NCI-H1417 (cell line): ENCODE measurements around the gene CDYL.

Experiments
- DNase-seq, 3 experiments: peaks; one replicate each; lab custom pipeline; 2025; lab: John Stamatoyannopoulos, UW

CDYL gene

DNA sequence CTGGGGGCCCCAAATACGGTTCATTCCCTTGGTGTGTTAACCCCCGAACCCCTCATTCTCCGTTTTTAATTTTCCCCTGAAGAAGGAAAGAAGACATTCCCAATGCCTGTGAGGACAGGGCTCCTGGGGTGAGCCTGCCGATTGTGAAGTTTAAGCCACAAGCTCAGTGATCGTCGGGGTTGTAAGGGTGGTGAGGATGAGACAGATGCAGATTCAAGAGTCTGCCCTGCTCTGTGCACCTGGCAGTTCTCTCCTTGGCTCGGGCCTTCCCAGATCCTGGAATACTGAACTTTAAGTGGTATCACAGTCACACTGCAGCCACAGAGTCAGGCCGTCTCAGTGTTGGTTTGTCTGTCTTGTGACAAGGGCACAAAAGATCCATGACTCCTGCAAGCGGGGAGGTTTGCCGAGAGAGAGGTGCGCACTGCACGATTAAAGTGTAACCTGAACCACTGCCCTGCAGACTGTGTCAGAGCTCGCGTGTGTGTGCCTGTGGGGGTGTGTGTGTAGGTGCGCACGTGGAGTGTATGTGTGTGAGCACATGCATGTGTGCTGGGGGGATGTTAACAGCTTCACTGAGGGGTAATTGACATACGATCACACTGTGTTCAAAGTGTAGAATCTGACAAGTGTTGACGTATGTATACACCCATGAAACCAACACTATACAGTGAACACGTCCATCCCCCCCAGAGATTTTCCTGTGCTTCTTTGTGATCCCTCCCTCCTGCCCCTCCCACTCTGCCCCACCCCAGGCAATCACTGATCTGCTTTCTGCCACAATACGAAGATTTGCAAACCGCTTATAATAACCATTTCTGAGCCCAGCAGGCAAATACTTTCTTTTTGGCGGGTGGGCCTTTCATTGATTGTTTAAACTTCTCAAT is 188.7 kb downstream of the CDYL start:
- DNase-seq, result no peak

DNA sequence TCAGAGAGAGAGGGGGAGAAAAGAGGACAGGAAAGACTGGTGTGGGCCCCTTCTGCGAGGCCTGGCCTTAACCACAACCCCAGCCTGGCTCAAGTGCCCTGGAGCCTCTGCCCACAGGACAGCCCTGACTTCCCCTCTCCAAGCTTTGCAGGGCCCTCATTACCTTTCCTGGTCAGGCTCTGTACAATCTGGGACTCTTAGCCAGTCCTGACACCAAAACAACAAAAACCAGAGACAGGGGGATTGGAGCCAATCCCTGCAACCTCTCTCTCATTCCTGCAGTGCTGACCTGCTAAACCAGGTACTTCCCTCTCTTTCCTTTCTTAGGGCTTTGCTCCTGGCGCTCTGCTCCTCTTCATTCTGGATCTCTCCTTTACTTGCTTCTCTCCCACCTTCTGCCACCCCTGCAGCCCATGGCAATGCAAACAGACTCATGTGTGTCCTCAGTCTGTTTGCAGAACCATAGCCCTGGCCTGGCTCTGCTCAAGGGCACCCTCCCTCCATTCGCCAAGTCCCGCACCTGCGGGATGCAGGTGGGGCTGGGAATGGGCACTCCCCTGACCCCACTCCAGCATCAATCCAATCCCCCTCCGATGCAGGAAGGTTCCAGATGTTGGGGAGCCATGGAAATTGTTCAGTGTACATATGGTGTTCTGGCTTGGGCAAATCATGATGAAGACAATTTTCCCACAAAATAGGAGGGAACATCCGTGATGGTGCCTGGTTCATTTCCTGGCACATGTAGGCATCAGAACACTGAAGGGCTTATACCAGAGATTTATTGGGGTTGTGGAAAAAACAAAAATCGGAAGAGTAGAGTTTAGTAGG is 189.6 kb downstream of the CDYL start:
- no peak for DNase-seq

DNA sequence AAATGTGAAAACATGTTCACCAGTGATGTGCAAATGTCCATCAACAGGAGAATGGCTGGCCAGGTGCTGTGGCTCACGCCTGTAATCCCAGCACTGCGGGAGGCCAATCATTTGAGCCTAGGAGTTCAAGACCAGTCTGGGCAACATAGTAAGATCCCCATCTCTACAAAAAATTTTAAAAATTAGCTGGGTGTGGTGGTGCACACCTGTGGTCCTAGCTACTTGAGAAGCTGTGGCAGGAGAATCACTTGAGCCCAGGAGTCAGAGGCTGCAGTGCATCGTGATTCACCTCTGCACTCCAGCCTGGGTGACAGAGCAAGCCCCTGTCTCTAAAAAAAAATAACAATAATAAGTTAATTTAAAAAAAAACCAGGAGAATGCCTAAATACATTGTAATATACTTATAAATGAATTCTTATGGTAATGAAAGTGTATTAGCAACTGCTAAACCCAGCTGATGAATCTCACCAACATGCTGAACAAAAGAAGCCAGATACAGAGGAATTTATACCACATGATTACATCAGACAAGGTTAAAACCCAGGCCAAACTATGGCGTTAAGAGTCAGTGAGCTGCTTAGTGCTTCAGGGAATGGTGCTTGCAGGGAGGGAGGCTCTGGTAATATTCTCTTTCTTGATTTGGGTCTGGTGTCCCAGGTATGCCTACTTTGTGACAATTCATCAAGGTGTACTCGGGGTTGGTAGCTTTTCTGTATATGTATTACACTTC is 191.3 kb downstream of the CDYL start:
- no peak for DNase-seq

DNA sequence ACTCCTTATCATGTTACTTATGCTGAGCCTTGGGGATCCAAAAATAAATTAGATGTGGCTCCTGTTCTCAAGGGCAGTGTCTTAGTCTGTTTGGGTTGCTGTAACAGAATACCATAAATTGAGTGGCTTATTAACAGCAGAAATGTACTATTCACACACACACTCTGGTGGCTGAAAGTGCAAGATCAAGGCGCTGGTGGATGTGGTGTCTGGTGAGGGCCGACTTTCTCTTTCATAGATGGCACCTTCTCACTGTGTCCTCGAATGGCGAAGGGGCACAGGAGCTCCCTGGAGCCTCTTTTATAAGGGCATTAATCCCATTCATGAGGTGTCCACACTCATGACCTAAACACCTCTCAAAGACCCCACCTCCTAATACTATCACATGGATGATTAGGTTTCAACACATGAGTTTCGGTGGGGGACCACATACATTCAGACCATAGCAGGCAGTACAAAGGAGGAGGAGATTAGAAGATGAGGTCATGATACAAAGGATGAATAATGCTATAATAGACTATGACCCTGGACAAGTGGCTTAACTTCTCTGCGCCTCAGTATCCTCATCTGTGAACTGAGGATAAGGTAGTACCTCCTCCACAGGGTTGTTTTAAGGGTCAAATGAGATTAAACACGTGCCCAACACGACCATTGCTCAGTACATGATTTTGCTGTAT is 193.5 kb downstream of the CDYL start:
- DNase-seq, result no peak

DNA sequence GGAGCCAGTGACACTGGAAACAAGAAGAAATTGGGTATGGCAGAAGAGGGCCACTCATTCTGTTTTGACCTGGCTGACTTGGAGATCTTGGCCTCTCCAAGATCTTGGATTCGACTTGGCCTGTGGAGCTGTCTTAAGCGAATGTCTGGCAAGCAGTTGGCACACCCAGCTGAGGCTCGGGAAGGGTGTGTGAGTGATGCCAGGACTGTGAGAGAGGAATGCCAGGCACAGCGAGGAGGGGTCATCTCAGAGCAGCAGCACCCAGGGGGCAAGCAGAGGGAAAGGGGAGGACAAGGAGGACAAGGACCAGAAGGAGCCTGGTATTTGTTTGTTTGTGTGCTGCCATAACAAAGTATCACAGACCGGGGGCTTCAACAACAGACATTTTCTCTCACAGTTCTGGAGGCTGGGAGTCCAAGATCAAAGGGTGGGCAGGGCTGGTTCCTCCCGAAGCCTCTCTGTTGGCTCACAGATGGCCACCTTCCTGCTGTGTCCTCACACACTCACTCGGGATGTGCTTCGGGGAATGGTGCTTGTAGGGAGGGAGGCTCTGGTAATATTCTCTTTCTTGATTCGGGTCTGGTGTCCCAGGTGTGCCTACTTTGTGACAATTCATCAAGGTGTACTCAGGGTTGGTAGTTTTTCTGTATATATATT is 194.7 kb downstream of the CDYL start:
- no peak for DNase-seq

DNA sequence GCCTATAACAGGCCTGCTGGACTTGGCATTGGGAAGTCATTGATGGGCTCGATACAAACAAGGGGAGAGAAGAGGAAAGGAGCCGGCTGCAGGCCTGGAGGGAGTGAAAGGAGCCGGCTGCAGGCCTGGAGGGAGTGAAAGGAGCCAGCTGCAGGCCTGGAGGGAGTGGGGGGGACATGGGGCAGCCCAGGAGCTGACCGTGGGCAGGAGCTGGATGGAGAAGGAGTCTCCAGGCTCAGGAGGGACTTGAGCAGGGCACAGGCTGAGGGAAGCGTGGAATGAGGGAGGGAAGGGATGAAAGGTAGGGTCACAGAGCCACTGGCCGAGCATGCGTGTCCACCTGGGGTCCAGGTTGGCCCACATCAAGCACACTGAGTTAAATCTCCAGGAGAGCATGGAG is 195.6 kb downstream of the CDYL start:
- DNase-seq, result no peak

DNA sequence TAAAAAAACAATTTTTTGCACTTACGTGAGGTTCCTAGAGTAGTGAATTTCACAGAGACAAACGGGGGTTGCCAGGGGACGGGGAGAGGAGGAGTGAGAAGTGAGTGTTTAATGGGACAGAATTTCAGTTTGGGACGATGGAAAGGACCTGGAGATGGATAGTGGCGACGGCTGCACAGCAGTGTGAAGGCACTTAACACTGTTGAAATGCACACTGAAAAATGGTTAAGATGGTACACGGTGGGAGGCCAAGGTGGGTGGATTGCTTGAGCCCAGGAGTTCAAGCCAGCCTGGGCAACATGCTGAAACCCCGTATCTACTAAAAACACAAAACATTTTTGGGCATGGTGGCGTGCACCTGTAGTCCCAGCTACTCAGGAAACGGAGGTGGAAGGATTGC is 196.2 kb downstream of the CDYL start:
- no peak for DNase-seq

DNA sequence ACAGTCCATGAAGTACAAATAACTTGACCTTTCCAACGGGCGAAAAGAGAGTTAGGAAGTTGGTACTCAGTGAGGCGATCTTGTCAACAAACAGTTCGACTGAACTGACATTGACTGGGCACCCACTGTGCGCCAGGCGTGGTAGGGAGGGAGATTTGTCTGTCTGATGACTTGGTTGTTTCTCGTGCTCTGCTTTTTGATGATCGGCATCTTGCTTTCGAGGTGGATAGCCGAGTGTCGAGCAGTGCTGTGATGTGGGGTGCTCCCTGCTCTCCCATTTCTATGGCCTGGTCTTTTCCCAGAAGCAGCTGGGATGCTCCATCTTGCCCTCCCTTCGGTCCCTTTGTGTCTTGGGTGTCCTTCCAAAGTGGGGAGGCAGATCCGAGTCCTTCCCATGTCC is 197.2 kb downstream of the CDYL start:
- no peak for DNase-seq

DNA sequence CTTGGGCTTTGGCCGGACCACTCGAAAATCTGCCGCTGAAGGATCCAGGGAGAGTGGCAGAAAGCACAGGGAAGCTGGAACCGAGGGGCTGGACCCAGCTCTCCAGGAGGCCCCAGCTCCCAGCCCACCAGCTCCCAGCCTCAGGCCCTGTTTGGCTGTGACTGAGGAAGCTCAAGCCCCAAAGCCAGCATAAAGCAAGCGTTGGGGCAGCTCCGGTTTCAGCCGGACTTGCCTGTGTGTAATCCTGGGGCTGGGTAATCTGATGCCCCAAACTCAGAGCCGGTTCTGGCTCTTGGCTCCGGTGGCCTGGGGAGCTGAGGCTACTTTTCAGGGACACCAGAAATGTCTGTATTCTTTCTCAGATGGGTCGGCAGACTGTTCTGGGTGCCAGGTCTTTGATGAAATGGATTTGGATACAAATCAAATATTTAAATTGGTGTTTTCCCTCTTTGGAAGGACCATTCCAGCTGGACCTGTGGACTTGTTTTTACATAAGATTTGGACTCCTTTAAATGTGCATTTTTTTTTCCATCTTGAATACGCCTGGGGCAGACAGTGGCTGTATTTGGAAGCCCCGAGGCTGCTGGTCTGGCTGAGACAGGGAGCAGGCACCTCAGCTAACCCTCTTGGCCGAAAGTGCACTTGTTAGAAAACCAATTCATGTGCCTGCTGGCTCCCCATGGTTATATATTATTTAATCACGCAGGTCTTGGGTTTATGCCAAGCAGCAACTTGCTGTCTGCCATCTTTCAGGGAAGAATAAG is 198.0 kb downstream of the CDYL start:
- peak; percentile 10 to 66 (median 18) for DNase-seq

DNA sequence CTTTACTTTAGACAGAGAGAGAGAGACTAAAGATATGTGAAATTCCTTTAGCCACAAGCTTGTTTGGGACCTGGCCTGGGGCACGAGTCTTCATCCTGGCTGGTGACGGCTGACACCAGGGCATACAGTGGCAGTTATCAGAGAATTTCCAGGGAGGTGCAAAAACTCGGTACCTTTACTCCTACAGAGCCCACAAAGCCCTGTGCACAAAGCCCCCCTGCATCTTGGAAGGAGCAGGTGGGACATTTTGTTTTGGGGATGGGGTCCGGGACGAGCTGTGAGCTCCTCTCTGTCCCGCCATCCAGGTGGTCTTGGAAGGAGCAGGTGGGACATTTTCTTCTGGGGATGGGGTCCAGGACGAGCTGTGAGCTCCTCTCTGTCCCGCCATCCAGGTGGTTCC is 198.8 kb downstream of the CDYL start:
- DNase-seq, result no peak

DNA sequence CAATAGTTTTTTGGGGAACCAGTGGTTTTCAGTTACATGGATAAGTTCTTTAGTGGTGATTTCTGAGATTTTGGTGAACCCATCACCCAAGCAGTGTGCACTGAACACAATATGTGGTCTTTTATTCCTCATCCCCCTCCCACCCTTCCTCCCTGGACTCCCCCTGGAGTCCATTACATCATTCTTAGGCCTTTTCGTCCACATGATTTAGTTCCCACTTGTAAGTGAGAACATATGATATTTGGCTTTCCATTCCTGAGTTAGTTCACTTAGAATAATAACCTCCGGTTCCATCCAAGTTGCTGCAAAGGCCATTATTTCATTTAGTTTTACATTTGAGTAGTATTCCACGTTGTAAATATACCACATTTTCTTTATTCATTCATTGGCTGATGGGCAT is 199.3 kb downstream of the CDYL start:
- no peak for DNase-seq

DNA sequence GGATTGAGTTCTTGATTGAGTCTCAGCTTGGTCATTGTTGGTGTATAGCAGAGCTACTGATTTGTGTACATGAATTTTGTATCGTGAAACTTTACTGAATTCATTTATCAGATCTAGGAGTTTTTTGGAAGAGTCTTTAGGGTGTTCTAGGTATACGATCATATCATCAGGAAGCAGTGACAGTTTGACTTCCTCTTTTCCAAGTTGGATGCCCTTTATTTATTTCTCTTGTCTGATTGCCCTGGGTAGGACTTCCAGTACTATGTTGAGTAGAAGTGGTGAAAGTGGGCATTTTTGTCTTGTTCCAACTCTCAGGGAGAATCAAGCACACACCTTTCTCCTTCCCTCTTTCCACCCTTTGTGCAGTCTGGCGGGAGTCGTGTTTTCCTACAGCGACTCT is 201.3 kb downstream of the CDYL start:
- DNase-seq, result no peak

DNA sequence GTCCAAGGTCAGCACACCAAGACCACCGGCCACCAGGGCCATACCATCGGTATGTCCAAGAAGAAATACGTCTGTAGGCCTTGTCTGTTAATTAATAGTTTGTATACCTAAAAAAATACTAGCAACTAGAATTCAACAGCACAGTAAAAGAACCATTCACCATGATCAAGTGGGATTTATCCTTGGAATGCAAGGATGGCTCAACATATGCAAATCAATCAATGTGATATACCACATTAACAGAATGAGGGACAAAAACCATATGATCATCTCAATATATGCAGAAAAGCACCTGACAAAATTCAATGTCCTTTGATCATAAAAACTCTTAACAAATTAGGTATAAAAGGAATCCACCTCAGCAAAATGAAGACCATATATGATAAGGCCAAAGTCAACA is 203.2 kb downstream of the CDYL start:
- DNase-seq, result no peak

DNA sequence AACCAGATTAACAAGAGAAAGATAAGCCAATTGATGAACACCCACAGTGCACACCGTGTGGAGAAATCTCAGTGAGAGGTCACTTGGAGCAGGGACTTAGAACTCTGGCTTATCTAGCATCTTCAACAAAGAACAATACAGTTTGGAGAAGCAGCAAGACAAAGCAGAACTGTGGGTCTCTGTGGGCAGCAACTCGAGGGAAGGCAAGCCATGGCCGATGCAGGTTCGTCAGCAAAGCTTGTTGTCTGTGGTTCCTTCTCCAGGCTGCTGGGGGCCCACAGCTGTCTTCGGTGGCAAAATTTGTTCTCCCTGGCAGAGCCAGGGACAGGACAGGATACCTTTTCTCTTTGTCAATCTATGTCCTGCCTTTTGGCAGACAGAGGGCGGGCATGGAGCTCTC is 205.6 kb downstream of the CDYL start:
- DNase-seq, result no peak

DNA sequence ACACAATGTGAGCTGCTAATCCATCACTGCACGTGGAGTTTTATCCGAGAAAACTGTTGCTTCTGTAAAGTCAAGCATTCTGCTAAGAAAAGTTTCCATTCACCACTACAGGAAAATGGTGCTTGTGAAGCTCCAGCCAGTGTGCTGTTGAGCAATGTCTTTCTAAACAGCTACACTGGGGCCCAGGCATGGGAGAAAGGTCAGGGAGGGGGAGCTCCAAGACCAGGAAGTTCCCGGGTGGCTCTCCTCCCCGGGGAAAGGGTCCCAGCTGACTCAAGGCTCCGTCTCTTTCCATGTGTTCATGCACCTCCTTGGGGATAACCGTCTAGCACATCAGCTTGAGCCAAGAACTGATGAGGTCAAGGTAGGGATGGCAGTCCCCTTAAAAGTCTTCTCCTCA is 207.1 kb downstream of the CDYL start:
- no peak for DNase-seq

DNA sequence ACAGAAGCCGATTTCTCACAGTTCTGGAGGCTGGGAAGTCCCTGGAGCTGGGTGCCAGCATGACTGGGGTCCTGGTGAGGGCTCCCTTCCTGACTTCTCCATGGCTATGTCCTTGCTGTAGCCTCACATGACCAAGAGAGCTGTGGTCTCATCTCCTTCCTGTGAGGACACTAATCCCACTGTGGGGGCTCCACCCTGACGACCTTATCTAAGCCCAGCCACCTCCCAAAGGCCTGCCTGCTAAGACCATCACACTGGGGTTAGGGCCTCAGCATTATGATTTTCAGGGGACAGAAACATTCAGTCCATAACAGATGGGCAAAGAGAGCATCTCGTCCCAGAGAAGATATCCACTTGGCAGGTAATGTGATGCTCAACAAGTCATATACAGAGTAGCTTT is 210.8 kb downstream of the CDYL start:
- DNase-seq, result no peak

DNA sequence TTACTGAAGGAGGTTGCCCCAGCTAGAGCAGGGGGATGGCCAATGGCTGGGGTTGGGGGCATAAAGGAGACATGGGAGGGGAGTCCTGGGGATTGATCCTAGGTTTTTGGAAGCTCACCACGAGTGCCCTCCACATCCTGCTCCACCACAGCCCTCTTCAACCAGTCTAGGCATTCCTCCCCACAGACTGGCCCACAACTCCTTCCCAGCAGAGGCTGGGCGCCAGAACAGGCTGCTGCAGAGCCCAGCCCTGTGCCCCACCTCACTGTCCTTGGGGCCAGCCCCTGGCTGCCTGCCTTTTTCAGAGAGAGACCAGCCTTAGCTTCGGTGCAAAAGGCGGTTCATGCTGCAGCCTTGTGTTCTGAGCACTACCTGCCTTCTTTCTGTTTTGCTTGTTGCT is 211.2 kb downstream of the CDYL start:
- no peak for DNase-seq

DNA sequence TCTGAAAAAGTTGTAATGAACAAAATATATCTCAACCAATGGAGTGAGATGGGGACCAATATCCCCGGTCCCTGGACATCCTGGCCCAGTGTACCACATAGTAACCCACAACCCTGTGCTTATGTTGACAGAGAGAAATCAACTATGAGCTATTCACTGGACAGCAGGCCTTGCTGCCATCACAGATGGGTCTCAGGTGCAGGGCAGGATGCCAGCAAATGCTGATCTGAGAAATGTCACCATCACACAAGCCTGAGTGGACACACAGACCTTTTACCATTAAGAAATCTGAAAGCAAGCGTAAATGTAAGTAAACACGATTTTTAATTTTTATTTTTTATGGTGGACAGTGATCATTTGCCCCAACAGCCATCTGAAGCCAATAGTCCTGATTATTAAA is 218.5 kb downstream of the CDYL start:
- no peak for DNase-seq

DNA sequence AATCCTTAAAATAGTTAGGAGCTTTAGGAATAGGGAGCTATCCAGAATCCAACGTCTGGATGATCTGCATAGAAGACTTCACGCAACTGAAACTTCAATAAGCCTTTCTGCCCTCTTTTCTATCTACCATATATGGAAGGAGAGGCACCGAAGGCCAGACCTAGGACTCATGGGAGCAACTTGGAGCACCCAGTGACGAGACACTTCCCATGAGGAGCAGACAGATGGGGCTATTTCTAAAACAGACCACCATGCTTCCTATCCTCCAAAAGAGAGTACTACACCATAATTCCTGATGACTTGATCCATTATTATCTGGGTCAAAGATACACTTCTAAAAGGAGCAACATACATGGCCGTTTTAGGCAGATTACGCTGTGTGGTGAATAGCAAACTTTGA is 221.7 kb downstream of the CDYL start:
- DNase-seq, result no peak

DNA sequence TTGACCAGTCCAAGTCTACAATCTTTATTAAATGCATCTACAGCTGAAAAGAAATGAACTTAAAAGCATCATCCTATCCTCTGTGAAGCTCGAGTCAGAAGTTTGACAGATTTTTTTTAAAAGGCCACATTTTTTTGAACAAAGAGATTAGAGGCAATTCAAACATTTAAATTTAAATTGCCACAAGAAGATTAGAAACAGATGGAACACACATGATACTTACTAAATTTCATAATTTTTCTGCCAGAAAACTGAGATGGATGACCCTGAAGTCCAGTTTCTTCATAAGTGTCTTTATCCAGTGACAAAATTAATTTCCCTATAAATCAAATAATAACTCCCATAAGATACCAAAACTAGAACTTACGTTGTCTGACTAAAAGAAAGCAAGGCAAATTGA is 223.4 kb downstream of the CDYL start:
- no peak for DNase-seq
